Thymus (tissue), 11 donors: ENCODE results near the gene ZNF215. TPM values are rescaled to one million over a fixed set of nuclear protein-coding genes. Genes with fewer than 3 reads are reported as not detected.

Experiments used
- DNase-seq, 9 donors: peaks; one replicate each; pipeline ENCODE4 v3.0.0-alpha.2; 2013; ENCODE audit warnings: low spot score in 9 of 9, low read depth in 6 of 9, missing footprints in 1 of 9
- H3K27ac ChIP-seq, 2 donors: one replicate each; pipeline ENCODE4 v1.5.1; 2013; ENCODE audit warnings: control low read depth in 1 of 2, low read depth in 1 of 2, low read length in 1 of 2, mild to moderate bottlenecking in 1 of 2, moderate library complexity in 1 of 2
- H3K27me3 ChIP-seq, 2 donors: one replicate each; pipeline ENCODE4 v1.5.1; 2013; ENCODE audit warnings: low read length in 1 of 2; ENCODE audit not compliant: control insufficient read depth in 2 of 2, insufficient read depth in 1 of 2
- H3K36me3 ChIP-seq, 2 donors: one replicate each; pipeline ENCODE4 v1.5.1; 2013; ENCODE audit warnings: low read length in 1 of 2, mild to moderate bottlenecking in 1 of 2, moderate library complexity in 1 of 2; ENCODE audit not compliant: control insufficient read depth in 2 of 2, insufficient read depth in 2 of 2
- H3K4me1 ChIP-seq, 2 donors: one replicate each; pipeline ENCODE4 v1.5.1; 2013; ENCODE audit warnings: low read length in 2 of 2; ENCODE audit not compliant: control insufficient read depth in 2 of 2, insufficient read depth in 2 of 2
- H3K4me3 ChIP-seq, 2 donors: one replicate each; pipeline ENCODE4 v1.5.1; 2013; ENCODE audit warnings: low read length in 2 of 2, control low read depth in 1 of 2, mild to moderate bottlenecking in 1 of 2
- H3K9me3 ChIP-seq, 2 donors: one replicate each; pipeline ENCODE4 v1.5.1; 2013; ENCODE audit warnings: low read length in 1 of 2, mild to moderate bottlenecking in 1 of 2; ENCODE audit not compliant: control insufficient read depth in 2 of 2, insufficient read depth in 1 of 2
- WGBS: extraction: QIAGEN DNeasy Blood & Tissue Kit; methylation state at CpG from one replicate; pipeline ENCODE4 v1.1.7; 2013; 5-methylcytosine and 5-hydroxymethylcytosine counted together
- polyA plus RNA-seq: library from polyadenylated mRNA; stranded (reverse); fragments of 200-250 nt; gene quantifications from one replicate; pipeline ENCODE4 v1.2.3, GENCODE V29; 2013
- total RNA-seq: library from RNA; stranded (reverse); fragments of 120-200 nt; gene quantifications from one replicate; pipeline ENCODE4 v1.2.4, GENCODE V29; 2013
- donor health status: healthy.

Gene ZNF215
- total and polyA plus RNA-seq, 2 donors: 2.2 to 5.9 TPM

- H3K27ac ChIP-seq: no peak overlapping the region
- no peaks in the 10 kb centered on the region for H3K4me1 ChIP-seq
- H3K9me3 ChIP-seq: no peaks in the 10 kb centered on the region
- peak in 1 of 9 donors; percentile 4 for DNase-seq
- no peak overlapping the region for H3K4me3 ChIP-seq
- WGBS: 61% methylated on average over 3 of the region's 3 CpGs
- H3K36me3 ChIP-seq: no peaks in the 10 kb centered on the region
- H3K27me3 ChIP-seq: no peaks in the 10 kb centered on the region
These were observed 78.3 kb downstream of the ZNF215 start for GRCh38 chr11:7004482-7004881.

Other genes starting within 250 kb of the ZNF215 start
- 43.8 TPM for gene MRPL17, start 243.1 kb upstream of the ZNF215 start, total RNA-seq
- gene MRPL17, start 243.1 kb upstream of the ZNF215 start, polyA plus RNA-seq: 42.2 TPM
- 0.05 TPM for gene OR2AG2, start 154.4 kb upstream of the ZNF215 start, total RNA-seq
- 0.05 TPM for gene OR2AG2, start 154.4 kb upstream of the ZNF215 start, polyA plus RNA-seq
- gene OR2AG1, start 143.4 kb upstream of the ZNF215 start, total RNA-seq: not detected
- gene OR2AG1, start 143.4 kb upstream of the ZNF215 start, polyA plus RNA-seq: 0.02 TPM
- gene OR6A2, start 126.7 kb upstream of the ZNF215 start, total RNA-seq: 0.05 TPM
- 0.05 TPM for gene OR6A2, start 126.7 kb upstream of the ZNF215 start, polyA plus RNA-seq
- not detected for gene OR10A5, start 80.7 kb upstream of the ZNF215 start, total RNA-seq
- not detected for gene OR10A5, start 80.7 kb upstream of the ZNF215 start, polyA plus RNA-seq
- gene OR10A2, start 63.4 kb upstream of the ZNF215 start, total RNA-seq: not detected
- gene OR10A2, start 63.4 kb upstream of the ZNF215 start, polyA plus RNA-seq: not detected
- not detected for gene OR10A4, start 49.8 kb upstream of the ZNF215 start, total RNA-seq
- gene OR10A4, start 49.8 kb upstream of the ZNF215 start, polyA plus RNA-seq: not detected
- gene OR2D2, start 33.9 kb upstream of the ZNF215 start, total RNA-seq: 0.14 TPM
- not detected for gene OR2D2, start 33.9 kb upstream of the ZNF215 start, polyA plus RNA-seq
- not detected for gene OR2D3, start 5.4 kb upstream of the ZNF215 start, total RNA-seq
- not detected for gene OR2D3, start 5.4 kb upstream of the ZNF215 start, polyA plus RNA-seq
- gene ZNF214, start 93.9 kb downstream of the ZNF215 start, total RNA-seq: 0.57 TPM
- gene ZNF214, start 93.9 kb downstream of the ZNF215 start, polyA plus RNA-seq: 0.64 TPM
- gene NLRP14, start 94.1 kb downstream of the ZNF215 start, total RNA-seq: 0.94 TPM
- 0.09 TPM for gene NLRP14, start 94.1 kb downstream of the ZNF215 start, polyA plus RNA-seq
- 0.09 TPM for gene RBMXL2, start 162.6 kb downstream of the ZNF215 start, total RNA-seq
- gene RBMXL2, start 162.6 kb downstream of the ZNF215 start, polyA plus RNA-seq: 0.25 TPM